ENCODE results near the gene TPSD1.

The TPSD1 gene

DNA sequence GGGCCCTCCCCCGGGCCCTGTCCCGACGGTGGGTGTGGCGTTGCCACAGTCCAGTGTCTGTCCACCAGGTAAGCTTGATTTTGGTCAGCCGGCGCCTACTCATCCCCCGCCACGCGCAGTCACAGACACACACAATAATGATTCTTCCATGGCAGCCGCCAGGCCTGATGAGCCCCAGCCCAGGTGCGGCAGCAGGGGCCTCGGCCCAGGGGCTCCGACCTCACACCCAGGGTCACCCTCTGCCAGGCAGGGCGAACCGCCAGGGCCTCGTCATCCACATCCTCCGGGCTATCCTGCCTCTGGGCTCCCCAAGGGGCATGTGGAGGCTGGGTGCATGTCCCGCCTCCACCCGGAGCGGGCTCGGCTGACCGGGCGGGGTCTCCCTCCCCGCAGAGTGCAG lies 38.3 kb upstream of the TPSD1 start:
- TF ChIP-seq CTCF (IDR thresholded peaks at IDR 0.05): no peak

DNA sequence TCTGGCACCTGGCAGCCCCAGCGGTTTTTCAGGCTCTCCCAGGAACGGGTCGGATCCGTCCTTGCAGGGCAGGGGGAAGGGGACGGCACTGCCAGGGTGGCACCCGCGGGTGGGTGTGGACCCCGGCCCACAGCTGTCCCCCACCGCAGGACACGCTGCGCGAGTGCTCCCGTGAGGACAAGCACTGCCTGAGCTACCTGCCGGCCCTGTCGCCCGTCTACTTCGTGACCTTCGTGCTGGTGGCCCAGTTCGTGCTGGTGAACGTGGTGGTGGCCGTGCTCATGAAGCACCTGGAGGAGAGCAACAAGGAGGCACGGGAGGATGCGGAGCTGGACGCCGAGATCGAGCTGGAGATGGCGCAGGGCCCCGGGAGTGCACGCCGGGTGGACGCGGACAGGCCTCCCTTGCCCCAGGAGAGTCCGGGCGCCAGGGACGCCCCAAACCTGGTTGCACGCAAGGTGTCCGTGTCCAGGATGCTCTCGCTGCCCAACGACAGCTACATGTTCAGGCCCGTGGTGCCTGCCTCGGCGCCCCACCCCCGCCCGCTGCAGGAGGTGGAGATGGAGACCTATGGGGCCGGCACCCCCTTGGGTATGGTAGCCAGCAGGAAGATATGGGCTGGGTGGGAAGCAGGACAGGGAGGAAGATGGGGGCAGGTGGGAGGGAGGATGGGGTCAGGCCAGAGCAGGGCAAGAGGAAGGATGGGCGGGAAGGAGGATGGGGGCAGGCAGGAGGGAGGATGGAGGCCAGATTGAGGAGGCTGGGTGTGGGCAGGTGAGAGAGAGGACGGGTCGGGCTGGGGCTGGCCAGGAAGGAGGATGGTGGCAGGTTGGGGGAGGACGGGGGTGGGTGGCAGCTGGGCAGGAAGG lies 37.6 kb upstream of the TPSD1 start:
- no peak for TF ChIP-seq CTCF (IDR thresholded peaks at IDR 0.05)

DNA sequence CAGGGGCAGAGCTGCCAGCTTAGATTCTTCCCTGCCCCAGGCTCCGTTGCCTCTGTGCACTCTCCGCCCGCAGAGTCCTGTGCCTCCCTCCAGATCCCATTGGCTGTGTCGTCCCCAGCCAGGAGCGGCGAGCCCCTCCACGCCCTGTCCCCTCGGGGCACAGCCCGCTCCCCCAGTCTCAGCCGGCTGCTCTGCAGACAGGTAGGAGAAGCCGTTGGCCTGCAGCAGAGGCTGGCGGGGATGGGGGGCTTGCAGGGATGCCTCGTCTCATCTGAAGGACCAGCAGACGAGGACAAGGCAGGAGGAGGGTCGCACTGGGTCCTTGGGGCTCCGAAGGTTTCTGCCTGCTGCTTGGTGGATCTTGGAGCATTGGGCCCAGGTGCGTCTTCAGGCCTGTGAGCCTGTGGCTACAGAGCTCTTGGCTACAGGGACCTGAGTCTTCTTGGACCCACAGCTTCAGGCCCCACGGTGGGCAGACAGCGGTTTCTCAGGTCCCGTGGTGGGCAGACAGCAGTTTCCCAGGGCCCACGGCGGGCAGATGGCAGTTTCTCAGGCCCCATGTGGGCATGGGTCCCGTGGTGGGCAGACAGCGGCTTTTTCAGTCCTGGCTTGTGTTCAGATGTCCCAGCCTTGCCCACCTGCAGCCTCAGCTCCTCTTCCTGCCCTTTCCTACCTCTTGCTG lies 36.8 kb upstream of the TPSD1 start:
- no peak for TF ChIP-seq CTCF (IDR thresholded peaks at IDR 0.05)

DNA sequence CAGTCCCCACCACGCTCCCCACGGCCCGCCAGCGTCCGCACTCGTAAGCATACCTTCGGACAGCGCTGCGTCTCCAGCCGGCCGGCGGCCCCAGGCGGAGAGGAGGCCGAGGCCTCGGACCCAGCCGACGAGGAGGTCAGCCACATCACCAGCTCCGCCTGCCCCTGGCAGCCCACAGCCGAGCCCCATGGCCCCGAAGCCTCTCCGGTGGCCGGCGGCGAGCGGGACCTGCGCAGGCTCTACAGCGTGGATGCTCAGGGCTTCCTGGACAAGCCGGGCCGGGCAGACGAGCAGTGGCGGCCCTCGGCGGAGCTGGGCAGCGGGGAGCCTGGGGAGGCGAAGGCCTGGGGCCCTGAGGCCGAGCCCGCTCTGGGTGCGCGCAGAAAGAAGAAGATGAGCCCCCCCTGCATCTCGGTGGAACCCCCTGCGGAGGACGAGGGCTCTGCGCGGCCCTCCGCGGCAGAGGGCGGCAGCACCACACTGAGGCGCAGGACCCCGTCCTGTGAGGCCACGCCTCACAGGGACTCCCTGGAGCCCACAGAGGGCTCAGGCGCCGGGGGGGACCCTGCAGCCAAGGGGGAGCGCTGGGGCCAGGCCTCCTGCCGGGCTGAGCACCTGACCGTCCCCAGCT lies 35.7 kb upstream of the TPSD1 start:
- TF ChIP-seq CTCF (IDR thresholded peaks at IDR 0.05): no peak

DNA sequence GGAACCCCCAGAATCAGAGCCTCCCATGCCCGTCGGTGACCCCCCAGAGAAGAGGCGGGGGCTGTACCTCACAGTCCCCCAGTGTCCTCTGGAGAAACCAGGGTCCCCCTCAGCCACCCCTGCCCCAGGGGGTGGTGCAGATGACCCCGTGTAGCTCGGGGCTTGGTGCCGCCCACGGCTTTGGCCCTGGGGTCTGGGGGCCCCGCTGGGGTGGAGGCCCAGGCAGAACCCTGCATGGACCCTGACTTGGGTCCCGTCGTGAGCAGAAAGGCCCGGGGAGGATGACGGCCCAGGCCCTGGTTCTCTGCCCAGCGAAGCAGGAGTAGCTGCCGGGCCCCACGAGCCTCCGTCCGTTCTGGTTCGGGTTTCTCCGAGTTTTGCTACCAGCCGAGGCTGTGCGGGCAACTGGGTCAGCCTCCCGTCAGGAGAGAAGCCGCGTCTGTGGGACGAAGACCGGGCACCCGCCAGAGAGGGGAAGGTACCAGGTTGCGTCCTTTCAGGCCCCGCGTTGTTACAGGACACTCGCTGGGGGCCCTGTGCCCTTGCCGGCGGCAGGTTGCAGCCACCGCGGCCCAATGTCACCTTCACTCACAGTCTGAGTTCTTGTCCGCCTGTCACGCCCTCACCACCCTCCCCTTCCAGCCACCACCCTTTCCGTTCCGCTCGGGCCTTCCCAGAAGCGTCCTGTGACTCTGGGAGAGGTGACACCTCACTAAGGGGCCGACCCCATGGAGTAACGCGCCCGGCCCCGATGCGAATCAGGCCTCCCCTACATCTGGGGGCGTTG lies 34.8 kb upstream of the TPSD1 start:
- no peak for TF ChIP-seq CTCF (IDR thresholded peaks at IDR 0.05)

DNA sequence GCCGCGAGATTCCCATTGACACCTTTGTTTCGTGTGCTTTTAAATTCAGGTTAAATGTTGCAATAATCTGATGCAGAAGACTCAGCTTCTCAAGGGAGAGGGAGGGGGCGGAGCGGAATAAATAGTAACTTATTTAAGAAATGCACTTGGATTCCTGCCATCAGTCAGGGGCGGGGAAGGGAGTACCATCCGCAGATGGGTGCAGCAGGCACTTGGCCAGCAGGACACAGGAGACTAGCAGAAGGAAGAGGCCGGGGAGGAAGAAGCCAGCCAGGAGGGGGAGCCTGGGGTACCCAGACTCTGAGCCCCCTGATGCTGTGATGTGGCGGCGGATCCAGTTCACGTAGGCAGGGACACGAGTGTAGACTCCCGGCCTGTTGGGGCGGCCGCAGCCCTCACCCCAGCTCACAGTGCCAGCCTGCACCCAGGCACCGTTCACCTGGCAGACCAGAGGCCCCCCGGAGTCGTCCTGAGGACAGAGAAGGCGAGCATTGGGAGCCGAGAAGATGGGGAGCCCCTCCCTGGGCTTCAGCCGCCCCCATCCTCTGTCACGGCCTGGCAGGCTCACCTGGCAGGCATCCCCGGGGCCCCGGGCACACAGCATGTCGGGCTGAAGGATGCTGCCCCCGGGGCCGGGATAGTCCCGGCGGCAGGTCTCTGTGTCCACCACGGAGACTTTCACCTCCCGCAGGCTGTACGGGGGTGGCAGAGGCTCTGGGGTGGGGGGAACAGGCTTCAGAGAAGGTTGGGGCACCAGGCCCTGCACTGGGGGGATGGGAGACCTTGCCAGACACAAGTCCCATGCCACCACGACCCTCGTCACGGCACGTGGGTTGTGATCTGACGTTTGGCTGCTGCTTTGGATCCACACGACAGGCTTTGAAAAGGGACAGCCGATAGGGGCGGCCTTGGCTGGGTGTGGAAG lies 34.0 kb upstream of the TPSD1 start:
- no peak for TF ChIP-seq CTCF (IDR thresholded peaks at IDR 0.05)
